HEK293T (cell line): ENCODE results near the gene PDE6H.

ENCODE experiments used
- CTCF ChIA-PET: fragments of 350-600 bp; formaldehyde crosslinking; extraction: SDS; loops from one replicate; lab custom pipeline; 2021; ENCODE audit warnings: antibody characterized with exemption, inconsistent platforms; lab: Yijun Ruan, JAX
- POLR2A ChIA-PET: fragments of 350-600 bp; formaldehyde crosslinking; extraction: SDS; loops from one replicate; lab custom pipeline; 2020; ENCODE audit warnings: antibody characterized with exemption, inconsistent platforms; lab: Yijun Ruan, JAX
- DNase-seq: peaks from one replicate; pipeline ENCODE4 v3.0.0; 2012; ENCODE audit warnings: mixed read lengths; ENCODE audit errors: extremely low spot score
- ARNT ChIP-seq: fragments of 450-650 bp; IDR thresholded peaks from 2 replicates; pipeline ENCODE4 v1.6.1; 2017; ENCODE audit warnings: mild to moderate bottlenecking
- BHLHE40 ChIP-seq: fragments of 450-650 bp; IDR thresholded peaks from 2 replicates; pipeline ENCODE4 v1.6.1; 2016; ENCODE audit warnings: mild to moderate bottlenecking, moderate library complexity, borderline replicate concordance
- CTBP1 ChIP-seq: fragments of 450-650 bp; IDR thresholded peaks from 2 replicates; pipeline ENCODE4 v1.6.1; 2016; ENCODE audit warnings: borderline replicate concordance
- ELF4 ChIP-seq: fragments of 450-650 bp; IDR thresholded peaks from 2 replicates; pipeline ENCODE4 v1.6.1; 2017; ENCODE audit warnings: antibody characterized with exemption
- FOXA1 ChIP-seq: fragments of 450-650 bp; IDR thresholded peaks from 2 replicates; pipeline ENCODE4 v1.6.1; 2016; ENCODE audit warnings: mild to moderate bottlenecking
- FOXK2 ChIP-seq: fragments of 450-650 bp; IDR thresholded peaks from 2 replicates; pipeline ENCODE4 v1.6.1; 2016; ENCODE audit warnings: mild to moderate bottlenecking
- FOXM1 ChIP-seq: fragments of 450-650 bp; IDR thresholded peaks from 2 replicates; pipeline ENCODE4 v1.6.1; 2017; ENCODE audit warnings: mild to moderate bottlenecking, borderline replicate concordance
- HDGF ChIP-seq: fragments of 450-650 bp; IDR thresholded peaks from 2 replicates; pipeline ENCODE4 v1.6.1; 2017; ENCODE audit warnings: antibody characterized with exemption, borderline replicate concordance
- L3MBTL2 ChIP-seq: fragments of 450-650 bp; conservative IDR thresholded peaks from 2 replicates; pipeline ENCODE4 v1.6.1; 2016; ENCODE audit warnings: mild to moderate bottlenecking
- LEF1 ChIP-seq: fragments of 450-650 bp; IDR thresholded peaks from 2 replicates; pipeline ENCODE4 v1.6.1; 2017; ENCODE audit warnings: mild to moderate bottlenecking, borderline replicate concordance
- NFRKB ChIP-seq: fragments of 450-650 bp; IDR thresholded peaks from 2 replicates; pipeline ENCODE4 v1.6.1; 2016; ENCODE audit warnings: mild to moderate bottlenecking, moderate library complexity
- SP1 ChIP-seq: fragments of 450-650 bp; IDR thresholded peaks from 2 replicates; pipeline ENCODE4 v1.6.1; 2017
- SUZ12 ChIP-seq: fragments of 450-650 bp; IDR thresholded peaks from 2 replicates; pipeline ENCODE4 v1.6.1; 2016; ENCODE audit warnings: mild to moderate bottlenecking
- TARDBP ChIP-seq: fragments of 450-650 bp; IDR thresholded peaks from 2 replicates; pipeline ENCODE4 v1.6.1; 2016
- ZNF384 ChIP-seq: fragments of 450-650 bp; IDR thresholded peaks from 2 replicates; pipeline ENCODE4 v1.6.1; 2016
- TF ChIP-seq, protein P1 (sequence below): fragments of 450-650 bp; IDR thresholded peaks from 2 replicates; pipeline ENCODE4 v1.6.1; 2016

The PDE6H gene

GRCh38 chr12:14931359-14931758 is 41.5 kb upstream of the PDE6H start:
- ChIA-PET POLR2A (no interaction called here), CTCF (interaction anchor here (0.7 kb wide), 1 partner anchor 100 kb away, joined by 3 read pairs; no protein-coding TSS in a partner anchor)
- TF ChIP-seq ELF4 (no peak), CTBP1 (no peak), FOXA1 (no peak), L3MBTL2 (no peak), ARNT (no peak)
- TF ChIP-seq, protein P1, sequence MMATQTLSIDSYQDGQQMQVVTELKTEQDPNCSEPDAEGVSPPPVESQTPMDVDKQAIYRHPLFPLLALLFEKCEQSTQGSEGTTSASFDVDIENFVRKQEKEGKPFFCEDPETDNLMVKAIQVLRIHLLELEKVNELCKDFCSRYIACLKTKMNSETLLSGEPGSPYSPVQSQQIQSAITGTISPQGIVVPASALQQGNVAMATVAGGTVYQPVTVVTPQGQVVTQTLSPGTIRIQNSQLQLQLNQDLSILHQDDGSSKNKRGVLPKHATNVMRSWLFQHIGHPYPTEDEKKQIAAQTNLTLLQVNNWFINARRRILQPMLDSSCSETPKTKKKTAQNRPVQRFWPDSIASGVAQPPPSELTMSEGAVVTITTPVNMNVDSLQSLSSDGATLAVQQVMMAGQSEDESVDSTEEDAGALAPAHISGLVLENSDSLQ, result no peak
- no peak for DNase-seq

DNA sequence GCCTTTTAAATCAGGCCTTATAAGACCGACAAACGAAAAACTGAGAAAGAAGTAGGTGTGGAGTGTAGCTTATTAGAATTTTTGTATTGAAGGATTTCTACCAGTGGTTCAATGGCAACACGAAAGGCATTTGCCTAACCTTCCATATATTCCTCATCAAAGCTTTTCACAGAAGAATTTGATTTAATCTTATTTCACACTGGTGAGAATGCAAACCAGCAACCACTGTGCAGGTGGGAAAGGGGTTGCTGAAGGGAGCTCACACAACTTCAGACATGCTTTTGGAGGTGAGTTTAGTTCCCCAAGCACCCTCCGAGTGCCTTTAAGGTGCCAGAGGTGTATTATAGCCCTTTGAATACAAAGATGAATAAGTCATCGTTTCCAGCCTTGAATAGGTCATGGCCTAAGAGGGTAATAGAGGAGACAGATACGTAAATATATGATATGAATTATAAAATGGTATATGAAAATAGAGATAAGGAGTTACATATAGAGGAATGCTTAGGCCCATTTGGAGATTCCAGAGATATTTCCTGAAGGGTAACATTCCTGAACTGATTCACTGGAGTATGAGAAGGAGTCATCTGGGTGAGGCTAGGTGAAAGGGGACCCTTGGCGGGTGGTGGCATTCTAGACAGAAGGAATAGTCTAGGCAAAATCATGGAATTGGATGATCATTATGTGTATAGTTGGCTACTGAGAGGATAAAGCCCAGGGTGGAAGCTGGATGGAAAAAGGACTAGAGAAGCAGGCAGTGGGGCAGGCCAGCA is 40.9 kb upstream of the PDE6H start:
- ChIA-PET POLR2A (no interaction called here), CTCF (interaction anchor here (0.7 kb wide), 1 partner anchor 100 kb away, joined by 3 read pairs; no protein-coding TSS in a partner anchor)
- no peak for TF ChIP-seq HDGF
- no peak for TF ChIP-seq L3MBTL2
- no peak for TF ChIP-seq LEF1
- TF ChIP-seq FOXK2, result no peak
- TF ChIP-seq, protein P1, result no peak
- no peak for TF ChIP-seq ZNF384
- TF ChIP-seq ARNT, result no peak
- TF ChIP-seq ELF4, result no peak
- no peak for TF ChIP-seq NFRKB
- no peak for TF ChIP-seq FOXA1
- no peak for TF ChIP-seq BHLHE40
- TF ChIP-seq SUZ12, result no peak
- no peak for TF ChIP-seq FOXM1
- no peak for TF ChIP-seq SP1
- no peak for TF ChIP-seq CTBP1
- no peak for TF ChIP-seq TARDBP
- no peak for DNase-seq

DNA sequence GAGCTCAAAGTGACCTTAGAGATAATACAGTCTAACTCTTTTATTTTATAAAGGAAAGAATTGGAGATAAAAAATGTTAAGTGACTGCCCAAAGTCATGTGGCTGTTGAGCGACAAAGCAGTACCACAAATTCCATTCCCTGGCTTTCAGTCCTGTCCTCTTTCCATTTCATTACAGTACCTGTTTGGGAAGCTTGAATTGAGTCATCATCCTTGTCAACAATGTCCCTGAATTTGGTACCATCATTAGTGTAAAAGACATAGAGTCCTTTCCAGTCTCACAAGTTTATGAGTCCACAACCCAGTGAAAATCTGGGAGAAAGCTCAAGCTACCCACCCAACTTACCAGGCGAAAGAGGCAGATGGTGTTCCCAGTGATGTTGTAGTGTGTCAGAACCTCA is 38.3 kb upstream of the PDE6H start:
- DNase-seq, result no peak
- CTCF ChIA-PET, result no interaction called here
- POLR2A ChIA-PET, result no interaction called here
- TF ChIP-seq ARNT (no peak), FOXM1 (no peak), NFRKB (no peak), LEF1 (no peak), HDGF (no peak), BHLHE40 (no peak), FOXK2 (no peak), SUZ12 (no peak), ELF4 (no peak), TARDBP (no peak), CTBP1 (no peak), SP1 (no peak), ZNF384 (no peak), FOXA1 (no peak), L3MBTL2 (no peak)
- TF ChIP-seq, protein P1, result no peak

- POLR2A ChIA-PET, result no interaction called here
- no peak for DNase-seq
- CTCF ChIA-PET, result no interaction called here
- TF ChIP-seq CTBP1 (no peak), HDGF (no peak), NFRKB (no peak), BHLHE40 (no peak), FOXM1 (no peak), L3MBTL2 (no peak), ARNT (no peak), TARDBP (no peak), SUZ12 (no peak), ELF4 (no peak), FOXK2 (no peak), FOXA1 (no peak), SP1 (no peak)
- TF ChIP-seq, protein P1, result no peak
Measured at GRCh38 chr12:14935031-14935430, 37.8 kb upstream of the PDE6H start.

DNA sequence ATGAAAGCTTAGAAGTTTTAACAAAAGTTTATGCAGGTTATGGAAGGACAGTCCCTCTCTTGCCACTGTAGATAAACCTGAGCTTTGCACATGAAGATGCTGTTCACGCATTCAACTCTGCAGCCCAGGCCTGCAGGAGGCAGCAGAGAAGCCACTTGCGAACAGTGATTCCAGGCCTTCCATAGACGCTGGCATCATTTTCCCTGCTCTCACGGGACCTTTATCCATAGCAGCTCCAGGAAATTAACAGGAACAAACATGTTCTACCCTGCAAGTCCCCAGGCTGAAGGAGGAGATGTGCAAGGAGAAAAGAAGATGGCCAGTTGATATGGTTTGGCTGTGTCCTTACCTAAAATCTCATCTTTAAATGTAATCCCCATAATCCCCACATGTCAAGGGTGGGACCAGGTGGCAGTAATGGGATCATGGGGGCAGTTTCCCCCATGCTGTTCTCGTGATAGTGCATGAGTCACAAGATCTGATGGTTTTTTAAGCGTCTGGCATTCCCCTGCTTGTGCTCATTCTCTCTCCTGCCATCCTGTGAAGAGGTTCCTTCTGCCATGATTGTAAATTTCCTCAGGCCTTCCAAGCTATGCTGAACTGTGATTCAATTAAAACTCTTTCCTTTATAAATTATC is 36.5 kb upstream of the PDE6H start:
- peak; percentile 25 for DNase-seq
- no peak for TF ChIP-seq FOXK2
- TF ChIP-seq SP1, result no peak
- TF ChIP-seq, protein P1, result no peak
- TF ChIP-seq BHLHE40, result no peak
- no peak for TF ChIP-seq L3MBTL2
- TF ChIP-seq TARDBP, result no peak
- TF ChIP-seq SUZ12, result no peak
- TF ChIP-seq CTBP1, result no peak
- no peak for TF ChIP-seq LEF1
- no peak for TF ChIP-seq NFRKB
- ChIA-PET POLR2A (no interaction called here), CTCF (no interaction called here)
